ENCODE measurements around the gene EXOC4.

Gene EXOC4

DNA sequence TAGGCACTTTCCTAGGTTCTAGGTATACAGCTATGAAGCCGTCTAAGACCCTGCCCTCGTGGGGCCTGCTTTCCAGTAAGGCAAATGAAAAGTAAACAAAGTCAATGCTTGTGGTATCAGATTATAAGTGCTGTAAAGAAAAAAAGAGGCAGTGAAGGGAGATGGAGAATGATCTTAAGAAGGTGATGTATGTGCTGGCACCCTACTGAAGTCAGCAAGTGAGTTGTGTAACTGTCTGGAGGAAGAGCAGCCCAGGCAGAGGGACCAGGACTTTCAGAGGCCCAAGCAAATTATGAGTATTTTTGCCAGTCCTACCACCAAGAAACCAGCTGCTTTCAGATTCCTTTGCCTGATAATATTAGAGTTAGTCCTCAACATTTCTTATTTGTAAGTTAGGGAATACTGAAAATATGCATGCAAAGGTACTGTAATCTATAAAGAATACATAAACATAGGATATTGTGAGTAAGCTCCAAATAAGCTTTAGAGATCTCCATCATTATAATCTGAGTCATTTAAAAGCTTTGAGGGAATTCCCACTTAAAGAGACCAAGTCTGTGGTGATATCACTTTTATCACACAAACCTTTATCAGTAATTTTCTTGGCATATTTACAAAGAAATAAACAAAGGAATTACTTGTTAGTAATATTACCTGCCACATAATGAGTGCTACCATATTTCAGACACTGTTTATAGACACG lies 545.1 kb downstream of the EXOC4 start:
- Histone ChIP-seq H3K4me1 (ENCODE audit: control insufficient read depth, insufficient read depth, low read length) (peaks cover 11% of the 10 kb centered on the region), H3K27me3 (replicated peaks; ENCODE audit: control insufficient read depth, insufficient read depth, low read length) (no peaks in the 10 kb centered on the region), H3K9me3 (ENCODE audit: control insufficient read depth, low read length) (no peaks in the 10 kb centered on the region), H3K4me3 (ENCODE audit: low read length) (no peak overlapping the region), H3K36me3 (ENCODE audit: control insufficient read depth, insufficient read depth, low read length, severe bottlenecking) (no peaks in the 10 kb centered on the region), H3K9ac (ENCODE audit: low read length) (no peak overlapping the region)
- DNase-seq (ENCODE audit: low read depth): peak; percentile 44

DNA sequence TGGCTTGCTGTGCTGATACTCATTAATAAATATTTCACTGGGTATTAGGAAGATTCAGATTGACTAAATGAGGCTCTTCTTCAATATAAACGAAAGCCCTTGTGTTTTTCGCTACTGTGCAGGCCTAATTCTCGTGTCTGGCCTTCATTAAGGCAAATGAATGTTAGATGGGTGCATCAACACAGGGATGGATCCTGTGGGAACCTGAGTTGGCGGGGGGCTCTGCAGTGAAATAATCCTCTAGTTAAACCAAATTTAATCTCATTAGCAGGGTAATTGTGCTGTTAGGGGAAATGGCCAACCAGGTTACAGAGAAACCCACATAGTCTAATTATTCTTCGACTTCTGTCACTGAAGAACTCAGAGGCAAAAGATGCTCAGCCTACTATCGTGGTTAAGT lies 548.5 kb downstream of the EXOC4 start:
- H3K27me3 ChIP-seq (replicated peaks; ENCODE audit: control insufficient read depth, insufficient read depth, low read length): no peaks in the 10 kb centered on the region
- H3K9ac ChIP-seq (ENCODE audit: low read length): no peak overlapping the region
- no peak for DNase-seq (ENCODE audit: low read depth)
- no peaks in the 10 kb centered on the region for H3K36me3 ChIP-seq (ENCODE audit: control insufficient read depth, insufficient read depth, low read length, severe bottlenecking)
- H3K9me3 ChIP-seq (ENCODE audit: control insufficient read depth, low read length): no peaks in the 10 kb centered on the region
- no peaks in the 10 kb centered on the region for H3K4me1 ChIP-seq (ENCODE audit: control insufficient read depth, insufficient read depth, low read length)
- H3K4me3 ChIP-seq (ENCODE audit: low read length): no peak overlapping the region

DNA sequence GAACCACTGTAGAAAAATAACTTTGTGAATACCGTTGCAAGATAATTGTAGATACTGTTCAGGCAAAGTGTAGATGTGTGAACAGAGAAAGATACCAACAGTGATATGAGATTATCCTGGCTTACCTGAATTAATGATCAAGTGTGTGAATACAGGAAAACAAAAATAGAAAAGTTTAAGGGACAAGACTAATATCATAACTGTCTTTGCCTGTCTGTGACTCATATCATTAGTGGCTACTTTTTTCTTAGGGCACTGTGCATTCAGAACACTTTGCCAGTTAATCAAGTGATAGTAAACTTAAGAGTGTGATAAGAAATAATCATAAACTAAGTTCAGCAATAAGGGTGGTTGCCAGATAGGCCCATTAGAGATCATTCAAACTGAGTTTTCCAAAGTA lies 551.2 kb downstream of the EXOC4 start:
- no peaks in the 10 kb centered on the region for H3K27me3 ChIP-seq (replicated peaks; ENCODE audit: control insufficient read depth, insufficient read depth, low read length)
- no peaks in the 10 kb centered on the region for H3K9me3 ChIP-seq (ENCODE audit: control insufficient read depth, low read length)
- no peak for DNase-seq (ENCODE audit: low read depth)
- no peaks in the 10 kb centered on the region for H3K4me1 ChIP-seq (ENCODE audit: control insufficient read depth, insufficient read depth, low read length)
- no peak overlapping the region for H3K4me3 ChIP-seq (ENCODE audit: low read length)
- no peak overlapping the region for H3K9ac ChIP-seq (ENCODE audit: low read length)
- no peaks in the 10 kb centered on the region for H3K36me3 ChIP-seq (ENCODE audit: control insufficient read depth, insufficient read depth, low read length, severe bottlenecking)

DNA sequence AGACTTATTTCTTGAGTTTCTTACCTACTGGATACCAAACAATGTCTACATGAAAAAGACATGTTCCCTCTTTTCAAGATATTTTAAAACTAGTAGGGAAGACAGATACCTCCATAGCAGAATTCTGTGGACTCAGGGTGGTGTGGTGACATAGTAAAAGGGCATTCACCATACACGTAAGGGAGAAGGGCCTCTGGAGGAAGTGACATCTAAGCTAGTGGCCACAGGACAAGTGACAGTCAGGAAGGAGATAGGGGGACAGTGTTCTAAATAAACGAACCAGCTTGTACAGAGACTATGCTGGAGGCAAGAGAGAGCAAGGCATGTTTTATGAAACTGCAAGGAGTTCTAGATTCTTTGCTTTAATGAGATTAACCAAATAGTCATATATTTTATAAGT lies 552.5 kb downstream of the EXOC4 start:
- Histone ChIP-seq H3K27me3 (replicated peaks; ENCODE audit: control insufficient read depth, insufficient read depth, low read length) (no peaks in the 10 kb centered on the region), H3K9me3 (ENCODE audit: control insufficient read depth, low read length) (no peaks in the 10 kb centered on the region), H3K4me1 (ENCODE audit: control insufficient read depth, insufficient read depth, low read length) (no peaks in the 10 kb centered on the region), H3K36me3 (ENCODE audit: control insufficient read depth, insufficient read depth, low read length, severe bottlenecking) (no peaks in the 10 kb centered on the region), H3K4me3 (ENCODE audit: low read length) (no peak overlapping the region), H3K9ac (ENCODE audit: low read length) (no peak overlapping the region)
- no peak for DNase-seq (ENCODE audit: low read depth)

DNA sequence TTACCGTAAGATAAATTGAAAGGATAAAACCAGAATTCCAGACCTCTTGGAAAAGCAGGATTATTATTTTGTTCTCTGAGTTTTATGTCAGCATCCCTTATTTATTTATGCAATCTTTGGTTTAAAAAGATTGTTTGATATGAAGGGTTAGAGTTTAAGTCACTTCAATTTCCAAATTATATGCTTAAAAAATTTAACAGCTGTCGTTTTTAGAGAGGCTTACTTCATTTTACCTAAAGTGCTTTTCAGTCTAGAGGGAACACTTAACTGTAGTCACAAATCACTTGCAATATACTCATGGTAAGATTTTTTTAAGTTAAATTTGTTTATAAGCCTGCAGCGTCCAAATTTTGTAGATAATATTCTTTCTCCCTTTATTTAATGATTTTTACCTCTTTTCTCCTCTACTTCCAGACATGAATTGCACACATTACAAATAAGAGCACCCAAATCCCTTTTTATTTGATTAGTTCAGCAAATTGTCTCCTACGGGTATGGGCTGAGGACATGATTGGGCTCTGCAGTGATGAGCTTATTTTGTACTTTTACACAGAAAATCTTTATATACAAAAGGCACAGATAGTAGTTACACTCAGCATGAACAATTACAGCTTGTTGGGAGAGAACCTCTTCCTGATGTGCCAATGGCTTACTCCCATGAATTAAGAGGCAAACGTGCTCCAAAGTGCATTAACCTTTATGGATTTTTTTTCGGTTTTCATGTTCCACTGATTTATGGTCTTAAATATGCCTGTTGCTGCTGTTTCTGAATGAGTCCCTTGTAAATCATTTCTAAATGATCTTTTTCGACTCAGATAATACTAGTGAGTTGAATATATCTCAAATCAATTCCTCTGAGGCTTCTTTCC lies 555.0 kb downstream of the EXOC4 start:
- H3K9ac ChIP-seq (ENCODE audit: low read length): no peak overlapping the region
- H3K9me3 ChIP-seq (ENCODE audit: control insufficient read depth, low read length): no peaks in the 10 kb centered on the region
- H3K4me3 ChIP-seq (ENCODE audit: low read length): no peak overlapping the region
- no peak for DNase-seq (ENCODE audit: low read depth)
- H3K4me1 ChIP-seq (ENCODE audit: control insufficient read depth, insufficient read depth, low read length): no peaks in the 10 kb centered on the region
- no peaks in the 10 kb centered on the region for H3K27me3 ChIP-seq (replicated peaks; ENCODE audit: control insufficient read depth, insufficient read depth, low read length)
- H3K36me3 ChIP-seq (ENCODE audit: control insufficient read depth, insufficient read depth, low read length, severe bottlenecking): no peaks in the 10 kb centered on the region

DNA sequence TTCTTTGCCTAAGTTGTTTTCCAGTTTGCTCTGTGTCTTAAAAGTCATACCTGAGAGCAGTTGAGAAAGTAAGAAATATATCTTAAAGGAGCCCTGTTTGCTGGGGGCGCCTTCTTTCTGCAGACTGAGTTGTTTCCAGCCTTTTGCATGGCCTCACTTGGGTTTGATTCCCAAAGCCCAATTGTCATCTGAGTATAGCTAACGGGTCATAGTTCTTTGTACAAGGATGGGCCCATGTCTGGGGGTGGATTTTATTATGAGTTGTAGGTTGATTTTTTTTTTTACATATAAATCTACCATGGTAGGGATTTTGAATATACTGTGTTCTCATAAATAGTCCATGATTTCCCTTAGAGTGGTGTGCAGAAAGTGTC lies 555.6 kb downstream of the EXOC4 start:
- no peaks in the 10 kb centered on the region for H3K4me1 ChIP-seq (ENCODE audit: control insufficient read depth, insufficient read depth, low read length)
- DNase-seq (ENCODE audit: low read depth): no peak
- no peaks in the 10 kb centered on the region for H3K27me3 ChIP-seq (replicated peaks; ENCODE audit: control insufficient read depth, insufficient read depth, low read length)
- no peaks in the 10 kb centered on the region for H3K9me3 ChIP-seq (ENCODE audit: control insufficient read depth, low read length)
- H3K9ac ChIP-seq (ENCODE audit: low read length): no peak overlapping the region
- H3K36me3 ChIP-seq (ENCODE audit: control insufficient read depth, insufficient read depth, low read length, severe bottlenecking): no peaks in the 10 kb centered on the region
- no peak overlapping the region for H3K4me3 ChIP-seq (ENCODE audit: low read length)

DNA sequence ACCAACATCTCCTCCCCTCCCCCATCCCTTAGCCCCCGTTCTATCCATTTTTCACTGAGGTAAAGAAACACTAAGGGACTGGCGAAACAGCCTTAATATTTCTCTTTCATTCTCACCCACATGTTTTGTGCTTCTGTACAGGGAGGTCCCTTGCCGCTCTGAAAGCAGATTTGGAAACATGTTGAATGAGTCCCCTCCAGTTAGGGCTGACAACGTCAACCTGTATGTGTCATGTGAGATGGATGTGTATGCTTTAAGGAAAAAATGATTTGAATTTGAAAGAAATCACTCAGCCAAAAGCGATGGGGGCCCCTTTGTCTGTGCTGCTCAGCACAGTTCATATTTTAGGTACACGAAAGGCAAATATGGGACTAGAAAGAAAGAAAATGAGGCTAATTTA lies 560.0 kb downstream of the EXOC4 start:
- DNase-seq (ENCODE audit: low read depth): no peak
- Histone ChIP-seq H3K4me1 (ENCODE audit: control insufficient read depth, insufficient read depth, low read length) (no peaks in the 10 kb centered on the region), H3K4me3 (ENCODE audit: low read length) (no peak overlapping the region), H3K9me3 (ENCODE audit: control insufficient read depth, low read length) (no peaks in the 10 kb centered on the region), H3K9ac (ENCODE audit: low read length) (no peak overlapping the region), H3K27me3 (replicated peaks; ENCODE audit: control insufficient read depth, insufficient read depth, low read length) (no peaks in the 10 kb centered on the region), H3K36me3 (ENCODE audit: control insufficient read depth, insufficient read depth, low read length, severe bottlenecking) (peaks cover 5% of the 10 kb centered on the region)

DNA sequence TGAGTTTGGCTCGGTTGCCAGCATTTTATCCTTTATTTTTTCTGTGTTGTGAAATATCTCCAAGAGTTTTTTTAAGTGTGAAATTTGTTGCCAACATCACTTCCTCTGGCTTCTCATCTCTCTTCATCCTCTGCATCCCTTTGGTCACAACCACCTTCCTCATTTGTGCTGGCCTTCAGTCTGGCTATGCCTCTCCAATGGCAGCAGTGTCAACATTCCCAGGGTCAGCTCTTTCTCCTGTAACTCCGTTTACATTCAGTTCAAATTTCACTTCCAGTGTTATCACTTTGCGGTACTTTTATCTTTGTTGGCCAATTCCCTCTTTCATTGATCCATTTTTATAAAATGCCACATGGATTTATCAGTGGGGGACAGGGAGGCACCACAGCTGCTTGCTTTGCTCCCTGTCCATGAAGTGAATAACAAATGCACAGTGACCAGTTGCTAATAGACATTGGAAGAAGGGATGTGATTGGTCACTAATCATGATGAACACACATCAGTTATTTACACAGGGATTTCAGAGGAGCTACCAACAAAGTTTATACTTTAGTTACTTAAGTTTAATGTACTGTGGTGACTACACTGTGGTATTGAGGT lies 562.8 kb downstream of the EXOC4 start:
- Histone ChIP-seq H3K27me3 (replicated peaks; ENCODE audit: control insufficient read depth, insufficient read depth, low read length) (no peaks in the 10 kb centered on the region), H3K4me1 (ENCODE audit: control insufficient read depth, insufficient read depth, low read length) (no peaks in the 10 kb centered on the region), H3K4me3 (ENCODE audit: low read length) (no peak overlapping the region), H3K9ac (ENCODE audit: low read length) (no peak overlapping the region), H3K9me3 (ENCODE audit: control insufficient read depth, low read length) (no peaks in the 10 kb centered on the region), H3K36me3 (ENCODE audit: control insufficient read depth, insufficient read depth, low read length, severe bottlenecking) (peaks cover 5% of the 10 kb centered on the region)
- no peak for DNase-seq (ENCODE audit: low read depth)

DNA sequence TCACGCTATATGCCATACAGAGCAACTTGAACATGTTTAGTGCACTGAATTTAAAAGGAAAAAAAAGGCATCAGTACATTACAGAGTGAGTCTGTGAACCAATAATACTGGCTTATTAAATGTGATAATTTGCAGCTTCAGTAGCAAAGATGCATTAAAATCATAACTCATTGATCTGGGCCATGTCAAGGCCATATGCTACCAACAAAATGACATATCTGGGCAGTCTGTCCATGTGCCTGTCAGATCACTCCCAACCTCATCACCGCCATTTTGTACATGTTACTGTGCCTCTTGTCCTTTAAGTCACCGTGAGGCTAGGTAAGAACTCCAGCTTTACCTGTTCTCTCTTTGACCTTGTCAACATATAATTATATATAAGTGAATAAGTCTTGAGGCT lies 566.8 kb downstream of the EXOC4 start:
- Histone ChIP-seq H3K27me3 (replicated peaks; ENCODE audit: control insufficient read depth, insufficient read depth, low read length) (no peaks in the 10 kb centered on the region), H3K9ac (ENCODE audit: low read length) (no peak overlapping the region), H3K36me3 (ENCODE audit: control insufficient read depth, insufficient read depth, low read length, severe bottlenecking) (peaks cover 5% of the 10 kb centered on the region), H3K9me3 (ENCODE audit: control insufficient read depth, low read length) (no peaks in the 10 kb centered on the region), H3K4me3 (ENCODE audit: low read length) (no peak overlapping the region), H3K4me1 (ENCODE audit: control insufficient read depth, insufficient read depth, low read length) (no peaks in the 10 kb centered on the region)
- DNase-seq (ENCODE audit: low read depth): no peak

DNA sequence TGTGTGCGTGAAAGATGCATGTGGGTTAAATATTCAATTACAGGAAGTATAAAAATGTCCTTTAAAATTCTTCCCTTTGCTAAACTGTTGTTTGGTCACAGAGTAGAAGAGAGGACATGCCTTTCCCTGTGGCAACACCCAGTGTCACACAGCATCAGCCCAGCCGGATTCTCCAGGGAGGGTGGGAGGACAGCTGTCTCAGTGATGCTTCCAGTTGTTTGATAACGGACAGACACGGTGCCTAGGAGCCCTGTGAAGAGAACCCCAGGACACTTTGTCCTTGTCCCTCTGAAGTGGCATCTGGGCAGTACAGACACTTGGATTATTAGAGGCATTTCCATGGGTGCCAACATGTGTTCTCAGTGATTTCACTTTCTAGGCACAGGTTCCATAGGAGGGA lies 567.7 kb downstream of the EXOC4 start:
- DNase-seq (ENCODE audit: low read depth): no peak
- H3K9me3 ChIP-seq (ENCODE audit: control insufficient read depth, low read length): no peaks in the 10 kb centered on the region
- H3K9ac ChIP-seq (ENCODE audit: low read length): no peak overlapping the region

DNA sequence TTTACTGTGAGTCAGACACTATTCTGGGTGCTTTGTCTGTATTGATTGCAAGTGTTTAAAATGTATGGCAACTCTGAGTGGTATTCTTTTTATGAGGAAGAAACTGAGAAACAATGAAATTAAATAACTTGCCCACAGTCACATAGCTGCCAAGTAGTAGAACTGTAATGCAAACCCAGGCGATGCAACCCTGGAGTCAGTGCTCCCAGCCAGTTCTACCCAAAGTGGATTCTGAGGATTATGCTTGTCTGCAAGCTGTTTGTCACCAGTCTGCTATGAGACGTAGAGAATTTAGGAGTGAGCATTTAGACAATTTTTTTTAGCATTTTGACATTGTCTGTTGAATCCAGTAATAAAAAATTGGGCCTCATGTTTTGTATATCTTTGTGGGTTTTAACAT lies 568.3 kb downstream of the EXOC4 start:
- no peaks in the 10 kb centered on the region for H3K4me1 ChIP-seq (ENCODE audit: control insufficient read depth, insufficient read depth, low read length)
- peaks cover 5% of the 10 kb centered on the region for H3K36me3 ChIP-seq (ENCODE audit: control insufficient read depth, insufficient read depth, low read length, severe bottlenecking)
- H3K4me3 ChIP-seq (ENCODE audit: low read length): no peak overlapping the region
- no peaks in the 10 kb centered on the region for H3K27me3 ChIP-seq (replicated peaks; ENCODE audit: control insufficient read depth, insufficient read depth, low read length)
- H3K9me3 ChIP-seq (ENCODE audit: control insufficient read depth, low read length): no peaks in the 10 kb centered on the region
- DNase-seq (ENCODE audit: low read depth): peak; percentile 21
- no peak overlapping the region for H3K9ac ChIP-seq (ENCODE audit: low read length)

More for the DNA sequence above, 567.7 kb downstream of the EXOC4 start:
- H3K36me3 ChIP-seq (ENCODE audit: control insufficient read depth, insufficient read depth, low read length, severe bottlenecking): peaks cover 5% of the 10 kb centered on the region
- H3K27me3 ChIP-seq (replicated peaks; ENCODE audit: control insufficient read depth, insufficient read depth, low read length): no peaks in the 10 kb centered on the region
- H3K4me3 ChIP-seq (ENCODE audit: low read length): no peak overlapping the region
- H3K4me1 ChIP-seq (ENCODE audit: control insufficient read depth, insufficient read depth, low read length): no peaks in the 10 kb centered on the region

All from adipocyte (in vitro differentiated cells).